Measurements from ENCODE around the gene MOB3B. TPM values are rescaled to one million over a fixed set of nuclear protein-coding genes. Genes with fewer than 3 reads are reported as not detected.

MOB3B gene
- total and polyA plus RNA-seq, 7 experiments from 2014 or later = 0.07 to 1.8 (median 0.72) TPM; not detected in 1

GRCh38 chr9:27489087-27489876 is 40.3 kb downstream of the MOB3B start:
- no peaks in the 10 kb centered on the region for H3K36me3 ChIP-seq (ENCODE audit: control insufficient read depth in 2 of 3, insufficient read depth in 3 of 3, low read length in 3 of 3)
- Mint-ChIP-seq H3K36me3 (peaks cover 0 to 10% (median 2%) of the 10 kb centered on the region in 5 donors), H3K4me3 (no peak overlapping the region), H3K27ac (no peak overlapping the region), H3K4me1 (peaks cover 11 to 30% (median 16%) of the 10 kb centered on the region in 7 donors), H3K9me3 (peaks cover 0 to 10% (median 5%) of the 10 kb centered on the region in 11 donors), H3K27me3 (no peaks in the 10 kb centered on the region)
- intact Hi-C loops (cut with micrococcal nuclease) = loop anchor here in 1 of 2 donors (5.0 kb wide), 1 partner anchor 38 kb away; the partner anchor contains the start of gene MOB3B
- peaks cover 8 to 14% of the 10 kb centered on the region in 2 donors for H3K4me1 ChIP-seq (ENCODE audit: control insufficient read depth in 2 of 2, insufficient read depth in 2 of 2, low read length in 2 of 2)
- ATAC-seq (no peak), DNase-seq (no peak)
- no peak overlapping the region for H3K4me3 ChIP-seq (ENCODE audit: low read length)
- POLR2A ChIA-PET = no interaction called here
- no peaks in the 10 kb centered on the region for H3K27me3 ChIP-seq (ENCODE audit: control insufficient read depth in 2 of 2, insufficient read depth in 2 of 2, low read length in 2 of 2)
- CTCF ChIA-PET = no interaction called here
- no peaks in the 10 kb centered on the region for H3K9me3 ChIP-seq (ENCODE audit: control insufficient read depth in 2 of 3, low read length in 3 of 3)
- no peak overlapping the region for H3K27ac ChIP-seq (ENCODE audit: low read depth, low read length)

- peaks cover 0 to 6% (median 1%) of the 10 kb centered on the region in 11 donors for H3K9me3 Mint-ChIP-seq
- intact Hi-C loops (cut with micrococcal nuclease) = loop anchor here in 1 of 2 donors (5.0 kb wide), 1 partner anchor 39 kb away; the partner anchor contains the start of gene MOB3B
- ChIA-PET CTCF (no interaction called here), POLR2A (no interaction called here)
- no peak overlapping the region for H3K27ac Mint-ChIP-seq
- Histone ChIP-seq H3K4me3 (ENCODE audit: low read length) (no peak overlapping the region), H3K27ac (ENCODE audit: low read depth, low read length) (no peak overlapping the region), H3K27me3 (ENCODE audit: control insufficient read depth in 2 of 2, insufficient read depth in 2 of 2, low read length in 2 of 2) (no peaks in the 10 kb centered on the region), H3K4me1 (ENCODE audit: control insufficient read depth in 2 of 2, insufficient read depth in 2 of 2, low read length in 2 of 2) (peaks cover 8 to 14% of the 10 kb centered on the region in 2 donors), H3K9me3 (ENCODE audit: control insufficient read depth in 2 of 3, low read length in 3 of 3) (no peaks in the 10 kb centered on the region), H3K36me3 (ENCODE audit: control insufficient read depth in 2 of 3, insufficient read depth in 3 of 3, low read length in 3 of 3) (no peaks in the 10 kb centered on the region)
- peaks cover 0 to 7% (median 2%) of the 10 kb centered on the region in 5 donors for H3K36me3 Mint-ChIP-seq
- DNase-seq (no peak), ATAC-seq (no peak)
- H3K4me1 Mint-ChIP-seq = peaks cover 11 to 30% (median 18%) of the 10 kb centered on the region in 7 donors
- H3K27me3 Mint-ChIP-seq = no peaks in the 10 kb centered on the region
- no peak overlapping the region for H3K4me3 Mint-ChIP-seq
These were observed 41.7 kb downstream of the MOB3B start for GRCh38 chr9:27487927-27488326.

GRCh38 chr9:27487128-27487640 is 42.4 kb downstream of the MOB3B start:
- Histone ChIP-seq H3K36me3 (ENCODE audit: control insufficient read depth in 2 of 3, insufficient read depth in 3 of 3, low read length in 3 of 3) (no peaks in the 10 kb centered on the region), H3K9me3 (ENCODE audit: control insufficient read depth in 2 of 3, low read length in 3 of 3) (no peaks in the 10 kb centered on the region), H3K27me3 (ENCODE audit: control insufficient read depth in 2 of 2, insufficient read depth in 2 of 2, low read length in 2 of 2) (no peaks in the 10 kb centered on the region), H3K4me1 (ENCODE audit: control insufficient read depth in 2 of 2, insufficient read depth in 2 of 2, low read length in 2 of 2) (peaks cover 8 to 14% of the 10 kb centered on the region in 2 donors), H3K4me3 (ENCODE audit: low read length) (no peak overlapping the region), H3K27ac (ENCODE audit: low read depth, low read length) (no peak overlapping the region)
- DNase-seq = no peak
- ATAC-seq = no peak
- ChIA-PET CTCF (no interaction called here), POLR2A (no interaction called here)
- Mint-ChIP-seq H3K9me3 (peaks cover 0 to 3% (median 0%) of the 10 kb centered on the region in 11 donors), H3K4me3 (no peak overlapping the region), H3K27me3 (no peaks in the 10 kb centered on the region), H3K4me1 (peaks cover 11 to 30% (median 18%) of the 10 kb centered on the region in 7 donors), H3K36me3 (peaks cover 0 to 7% (median 0%) of the 10 kb centered on the region in 5 donors), H3K27ac (no peak overlapping the region)
- intact Hi-C loops (cut with micrococcal nuclease) = loop anchor here in 1 of 2 donors (5.0 kb wide), 1 partner anchor 40 kb away; the partner anchor contains the start of gene MOB3B

GRCh38 chr9:27485158-27485557 is 44.5 kb downstream of the MOB3B start:
- peaks cover 14 to 30% (median 18%) of the 10 kb centered on the region in 7 donors for H3K4me1 Mint-ChIP-seq
- Histone ChIP-seq H3K4me3 (ENCODE audit: low read length) (no peak overlapping the region), H3K9me3 (ENCODE audit: control insufficient read depth in 2 of 3, low read length in 3 of 3) (no peaks in the 10 kb centered on the region), H3K36me3 (ENCODE audit: control insufficient read depth in 2 of 3, insufficient read depth in 3 of 3, low read length in 3 of 3) (no peaks in the 10 kb centered on the region), H3K4me1 (ENCODE audit: control insufficient read depth in 2 of 2, insufficient read depth in 2 of 2, low read length in 2 of 2) (peaks cover 8 to 14% of the 10 kb centered on the region in 2 donors), H3K27ac (ENCODE audit: low read depth, low read length) (no peak overlapping the region), H3K27me3 (ENCODE audit: control insufficient read depth in 2 of 2, insufficient read depth in 2 of 2, low read length in 2 of 2) (no peaks in the 10 kb centered on the region)
- H3K4me3 Mint-ChIP-seq = peak overlapping the region in 2 of 10 donors; percentile 3 to 11
- peak overlapping the region in 3 of 9 donors; percentile 19 to 48 (median 40) for H3K27ac Mint-ChIP-seq
- peaks cover 0 to 8% (median 0%) of the 10 kb centered on the region in 11 donors for H3K9me3 Mint-ChIP-seq
- CTCF ChIA-PET = no interaction called here
- POLR2A ChIA-PET = no interaction called here
- no peaks in the 10 kb centered on the region for H3K27me3 Mint-ChIP-seq
- H3K36me3 Mint-ChIP-seq = peaks cover 0 to 10% (median 6%) of the 10 kb centered on the region in 5 donors
- intact Hi-C loops (cut with micrococcal nuclease) = loop anchor here in 1 of 2 donors (5.0 kb wide), 1 partner anchor 42 kb away; the partner anchor contains the start of gene MOB3B
- no peak for ATAC-seq
- DNase-seq = peak in 3 of 9 donors; percentile 3 to 5 (median 3)

- Histone ChIP-seq H3K36me3 (ENCODE audit: control insufficient read depth in 2 of 3, insufficient read depth in 3 of 3, low read length in 3 of 3) (no peaks in the 10 kb centered on the region), H3K4me3 (ENCODE audit: low read length) (no peak overlapping the region), H3K27me3 (ENCODE audit: control insufficient read depth in 2 of 2, insufficient read depth in 2 of 2, low read length in 2 of 2) (no peaks in the 10 kb centered on the region), H3K4me1 (ENCODE audit: control insufficient read depth in 2 of 2, insufficient read depth in 2 of 2, low read length in 2 of 2) (peaks cover 8 to 14% of the 10 kb centered on the region in 2 donors), H3K27ac (ENCODE audit: low read depth, low read length) (no peak overlapping the region), H3K9me3 (ENCODE audit: control insufficient read depth in 2 of 3, low read length in 3 of 3) (peaks cover 0 to 8% (median 0%) of the 10 kb centered on the region in 3 experiments)
- Mint-ChIP-seq H3K27ac (no peak overlapping the region), H3K9me3 (peaks cover 0 to 18% (median 9%) of the 10 kb centered on the region in 11 donors), H3K4me1 (peaks cover 14 to 23% (median 18%) of the 10 kb centered on the region in 7 donors), H3K27me3 (no peaks in the 10 kb centered on the region), H3K36me3 (peaks cover under 1 to 15% (median 7%) of the 10 kb centered on the region in 5 donors), H3K4me3 (no peak overlapping the region)
- DNase-seq (no peak), ATAC-seq (no peak)
- intact Hi-C loops (cut with micrococcal nuclease) = no loop called here
- POLR2A ChIA-PET = no interaction called here
- CTCF ChIA-PET = no interaction called here
These were observed 46.0 kb downstream of the MOB3B start for GRCh38 chr9:27483576-27483975.

- no peak overlapping the region for H3K27ac Mint-ChIP-seq
- intact Hi-C loops (cut with micrococcal nuclease) = no loop called here
- no peak for DNase-seq
- Histone ChIP-seq H3K4me1 (ENCODE audit: control insufficient read depth in 2 of 2, insufficient read depth in 2 of 2, low read length in 2 of 2) (peaks cover 8 to 14% of the 10 kb centered on the region in 2 donors), H3K9me3 (ENCODE audit: control insufficient read depth in 2 of 3, low read length in 3 of 3) (peaks cover 0 to 11% (median 0%) of the 10 kb centered on the region in 3 experiments), H3K36me3 (ENCODE audit: control insufficient read depth in 2 of 3, insufficient read depth in 3 of 3, low read length in 3 of 3) (no peaks in the 10 kb centered on the region), H3K4me3 (ENCODE audit: low read length) (no peak overlapping the region), H3K27ac (ENCODE audit: low read depth, low read length) (no peak overlapping the region), H3K27me3 (ENCODE audit: control insufficient read depth in 2 of 2, insufficient read depth in 2 of 2, low read length in 2 of 2) (no peaks in the 10 kb centered on the region)
- ATAC-seq = no peak
- no peaks in the 10 kb centered on the region for H3K27me3 Mint-ChIP-seq
- POLR2A ChIA-PET = no interaction called here
- H3K4me1 Mint-ChIP-seq = peaks cover 14 to 23% (median 18%) of the 10 kb centered on the region in 7 donors
- no peak overlapping the region for H3K4me3 Mint-ChIP-seq
- H3K9me3 Mint-ChIP-seq = peaks cover 3 to 27% (median 15%) of the 10 kb centered on the region in 11 donors
- CTCF ChIA-PET = no interaction called here
- H3K36me3 Mint-ChIP-seq = peaks cover 9 to 24% (median 12%) of the 10 kb centered on the region in 5 donors
These were observed 46.9 kb downstream of the MOB3B start for GRCh38 chr9:27482709-27483108.
